Suppressor macrophage (primary cell): Measurements from ENCODE around the gene CACNA1S.
A peak's percentile ranks its signal among the peaks of the same experiment; 100 is the strongest.

Experiments
- DNase-seq, 4 experiments: peaks; one replicate each; pipeline ENCODE4 v3.0.0-alpha.2; 2020 to 2022

CACNA1S gene

GRCh38 chr1:201115390-201115937 lies 3.2 kb upstream of the CACNA1S start:
- DNase-seq, result no peak

- peak; percentile 85 to 92 (median 88) for DNase-seq
Observed at GRCh38 chr1:201114245-201115131, 2.3 kb upstream of the CACNA1S start.

- no peak for DNase-seq
Observed at GRCh38 chr1:201113451-201114244, 1.4 kb upstream of the CACNA1S start.

- DNase-seq, result no peak
Observed at GRCh38 chr1:201112926-201113325, 700 bp upstream of the CACNA1S start.

- no peak for DNase-seq
Observed at GRCh38 chr1:201111672-201112071, 554 bp downstream of the CACNA1S start.

- no peak for DNase-seq
Observed at GRCh38 chr1:201111156-201111555, 1.1 kb downstream of the CACNA1S start.

GRCh38 chr1:201110616-201111015 lies 1.6 kb downstream of the CACNA1S start:
- DNase-seq, result no peak

GRCh38 chr1:201110138-201110537 lies 2.1 kb downstream of the CACNA1S start:
- DNase-seq, result no peak

GRCh38 chr1:201109651-201110050 lies 2.6 kb downstream of the CACNA1S start:
- DNase-seq, result no peak

- no peak for DNase-seq
Observed at GRCh38 chr1:201108614-201109013, 3.6 kb downstream of the CACNA1S start.

- DNase-seq, result no peak
Observed at GRCh38 chr1:201105688-201106087, 6.5 kb downstream of the CACNA1S start.

- DNase-seq, result no peak
Observed at GRCh38 chr1:201104141-201104540, 8.1 kb downstream of the CACNA1S start.

GRCh38 chr1:201103666-201104065 lies 8.6 kb downstream of the CACNA1S start:
- DNase-seq, result no peak

GRCh38 chr1:201100169-201100930 lies 11.9 kb downstream of the CACNA1S start:
- no peak for DNase-seq

- no peak for DNase-seq
Observed at GRCh38 chr1:201098992-201099677, 13.1 kb downstream of the CACNA1S start.

- no peak for DNase-seq
Observed at GRCh38 chr1:201096977-201097856, 15.0 kb downstream of the CACNA1S start.

GRCh38 chr1:201096041-201096461 lies 16.2 kb downstream of the CACNA1S start:
- DNase-seq, result no peak

- DNase-seq, result no peak
Observed at GRCh38 chr1:201095581-201095980, 16.6 kb downstream of the CACNA1S start.

- DNase-seq, result no peak
Observed at GRCh38 chr1:201094832-201095231, 17.4 kb downstream of the CACNA1S start.

GRCh38 chr1:201093962-201094361 lies 18.3 kb downstream of the CACNA1S start:
- DNase-seq, result no peak

GRCh38 chr1:201093561-201093960 lies 18.7 kb downstream of the CACNA1S start:
- DNase-seq, result no peak
